HL-60 (cell line): ENCODE measurements around the gene ADTRP.

Experiments used
- GABPA ChIP-seq: IDR thresholded peaks from 2 replicates; pipeline ENCODE4 v1.6.1; 2012; ENCODE audit warnings: low read depth
- POLR2AphosphoS5 ChIP-seq: IDR thresholded peaks from 2 replicates; pipeline ENCODE4 v1.6.1; 2012; ENCODE audit warnings: low read depth
- TF ChIP-seq, protein P1 (sequence below): IDR thresholded peaks from one replicate; pipeline ENCODE4 v1.5.1; 2011; ENCODE audit warnings: low read length, control low read depth, inconsistent platforms; ENCODE audit not compliant: insufficient read depth
- TF ChIP-seq, protein P2 (sequence below): IDR thresholded peaks from 2 replicates; pipeline ENCODE4 v1.6.1; 2012; ENCODE audit warnings: low read depth; ENCODE audit not compliant: insufficient replicate concordance

DNA sequence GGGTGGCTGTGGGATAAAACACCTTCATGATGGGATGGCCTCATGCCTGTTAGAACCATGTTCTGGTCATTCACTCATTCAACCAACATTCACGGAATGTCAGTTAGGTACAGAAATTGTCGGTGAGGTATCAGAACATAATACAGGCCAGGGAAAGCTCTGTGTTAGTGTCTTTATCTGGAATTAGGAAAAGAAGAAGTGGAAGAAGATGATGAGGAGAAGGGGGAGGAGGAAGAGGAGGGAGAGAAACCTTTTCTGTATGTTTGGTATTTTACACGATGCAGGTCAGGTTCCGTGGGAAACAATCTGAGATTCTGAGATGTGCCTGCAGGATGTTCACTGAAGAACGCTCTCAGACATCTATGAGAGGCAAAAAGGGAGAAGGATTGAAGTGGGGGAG is 5.6 kb downstream of the ADTRP start:
- TF ChIP-seq, protein P1, sequence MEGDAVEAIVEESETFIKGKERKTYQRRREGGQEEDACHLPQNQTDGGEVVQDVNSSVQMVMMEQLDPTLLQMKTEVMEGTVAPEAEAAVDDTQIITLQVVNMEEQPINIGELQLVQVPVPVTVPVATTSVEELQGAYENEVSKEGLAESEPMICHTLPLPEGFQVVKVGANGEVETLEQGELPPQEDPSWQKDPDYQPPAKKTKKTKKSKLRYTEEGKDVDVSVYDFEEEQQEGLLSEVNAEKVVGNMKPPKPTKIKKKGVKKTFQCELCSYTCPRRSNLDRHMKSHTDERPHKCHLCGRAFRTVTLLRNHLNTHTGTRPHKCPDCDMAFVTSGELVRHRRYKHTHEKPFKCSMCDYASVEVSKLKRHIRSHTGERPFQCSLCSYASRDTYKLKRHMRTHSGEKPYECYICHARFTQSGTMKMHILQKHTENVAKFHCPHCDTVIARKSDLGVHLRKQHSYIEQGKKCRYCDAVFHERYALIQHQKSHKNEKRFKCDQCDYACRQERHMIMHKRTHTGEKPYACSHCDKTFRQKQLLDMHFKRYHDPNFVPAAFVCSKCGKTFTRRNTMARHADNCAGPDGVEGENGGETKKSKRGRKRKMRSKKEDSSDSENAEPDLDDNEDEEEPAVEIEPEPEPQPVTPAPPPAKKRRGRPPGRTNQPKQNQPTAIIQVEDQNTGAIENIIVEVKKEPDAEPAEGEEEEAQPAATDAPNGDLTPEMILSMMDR = no peak
- TF ChIP-seq POLR2AphosphoS5 (no peak), GABPA (no peak)
- TF ChIP-seq, protein P2, sequence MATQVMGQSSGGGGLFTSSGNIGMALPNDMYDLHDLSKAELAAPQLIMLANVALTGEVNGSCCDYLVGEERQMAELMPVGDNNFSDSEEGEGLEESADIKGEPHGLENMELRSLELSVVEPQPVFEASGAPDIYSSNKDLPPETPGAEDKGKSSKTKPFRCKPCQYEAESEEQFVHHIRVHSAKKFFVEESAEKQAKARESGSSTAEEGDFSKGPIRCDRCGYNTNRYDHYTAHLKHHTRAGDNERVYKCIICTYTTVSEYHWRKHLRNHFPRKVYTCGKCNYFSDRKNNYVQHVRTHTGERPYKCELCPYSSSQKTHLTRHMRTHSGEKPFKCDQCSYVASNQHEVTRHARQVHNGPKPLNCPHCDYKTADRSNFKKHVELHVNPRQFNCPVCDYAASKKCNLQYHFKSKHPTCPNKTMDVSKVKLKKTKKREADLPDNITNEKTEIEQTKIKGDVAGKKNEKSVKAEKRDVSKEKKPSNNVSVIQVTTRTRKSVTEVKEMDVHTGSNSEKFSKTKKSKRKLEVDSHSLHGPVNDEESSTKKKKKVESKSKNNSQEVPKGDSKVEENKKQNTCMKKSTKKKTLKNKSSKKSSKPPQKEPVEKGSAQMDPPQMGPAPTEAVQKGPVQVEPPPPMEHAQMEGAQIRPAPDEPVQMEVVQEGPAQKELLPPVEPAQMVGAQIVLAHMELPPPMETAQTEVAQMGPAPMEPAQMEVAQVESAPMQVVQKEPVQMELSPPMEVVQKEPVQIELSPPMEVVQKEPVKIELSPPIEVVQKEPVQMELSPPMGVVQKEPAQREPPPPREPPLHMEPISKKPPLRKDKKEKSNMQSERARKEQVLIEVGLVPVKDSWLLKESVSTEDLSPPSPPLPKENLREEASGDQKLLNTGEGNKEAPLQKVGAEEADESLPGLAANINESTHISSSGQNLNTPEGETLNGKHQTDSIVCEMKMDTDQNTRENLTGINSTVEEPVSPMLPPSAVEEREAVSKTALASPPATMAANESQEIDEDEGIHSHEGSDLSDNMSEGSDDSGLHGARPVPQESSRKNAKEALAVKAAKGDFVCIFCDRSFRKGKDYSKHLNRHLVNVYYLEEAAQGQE = no peak
